ENCODE results near the gene EWSR1.

Gene EWSR1

DNA sequence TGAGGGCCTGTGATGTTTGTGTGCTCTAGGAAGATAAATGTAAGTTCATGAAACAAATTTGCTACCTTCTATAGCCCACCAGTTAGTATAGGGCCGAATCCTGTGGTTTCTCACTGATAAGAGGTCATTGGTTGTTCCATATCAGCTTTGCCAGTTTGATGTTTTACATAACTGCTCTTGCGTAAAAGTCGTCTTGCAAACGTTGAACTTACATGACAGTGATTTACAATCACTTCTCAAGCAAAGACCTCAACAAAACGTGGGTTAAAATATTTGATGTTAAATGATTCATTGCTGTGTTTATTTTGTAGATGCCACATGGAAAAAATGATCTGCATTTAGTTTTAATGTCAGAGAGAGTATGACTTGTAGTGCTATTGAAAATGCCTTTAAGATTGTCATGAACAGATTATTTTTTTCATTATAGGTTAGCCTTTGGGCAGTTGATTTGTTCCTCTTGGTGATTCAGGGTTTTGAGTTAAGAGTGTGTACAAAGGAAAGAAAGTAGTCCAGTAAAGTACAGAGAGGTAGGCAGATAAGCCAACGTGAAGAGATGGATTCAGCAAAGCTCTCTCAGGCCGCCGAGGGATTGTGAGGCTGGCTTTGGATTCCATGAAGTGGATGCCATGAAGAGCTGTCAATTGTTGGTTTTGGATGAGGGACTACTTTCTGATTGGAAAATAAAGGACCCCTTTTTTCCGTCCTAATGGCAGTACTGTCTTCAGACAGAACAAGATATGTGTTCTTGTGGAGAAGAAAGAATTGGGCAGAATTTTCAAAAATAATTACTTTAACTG is 2.6 kb downstream of the EWSR1 start:
- Mint-ChIP-seq H3K4me1 (peaks cover 75% of the 10 kb centered on the region), H3K36me3 (ENCODE audit: low read depth) (peaks cover 81% of the 10 kb centered on the region)

DNA sequence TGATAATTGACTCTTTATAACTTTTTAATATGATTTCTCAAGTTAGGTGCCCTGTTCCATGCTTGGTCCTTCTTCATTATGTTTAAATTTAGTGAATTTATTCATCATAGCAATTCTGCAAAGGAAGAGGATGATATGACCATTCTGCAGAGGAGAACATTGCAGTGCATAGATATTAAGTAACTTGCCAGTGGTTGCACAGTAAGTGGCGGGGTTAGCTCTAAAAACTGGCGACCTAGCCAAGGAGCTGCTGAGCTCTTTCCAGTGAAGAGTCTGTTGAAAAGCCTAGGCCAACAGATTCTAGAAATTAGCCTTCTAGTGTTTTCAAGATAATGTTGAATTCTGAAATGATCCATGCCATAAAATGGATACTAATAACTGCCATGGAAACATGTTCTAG is 4.6 kb downstream of the EWSR1 start:
- peak overlapping the region; percentile 79 for H3K27ac Mint-ChIP-seq

More for the DNA sequence above, 2.6 kb downstream of the EWSR1 start:
- DNase-seq (no peak), ATAC-seq (peak; percentile 22)
- peaks cover 3% of the 10 kb centered on the region for H3K27me3 Mint-ChIP-seq
- H3K4me3 Mint-ChIP-seq: peak overlapping the region; percentile 100
- H3K9me3 Mint-ChIP-seq: no peaks in the 10 kb centered on the region
- H3K27ac Mint-ChIP-seq: peak overlapping the region; percentile 100

DNA sequence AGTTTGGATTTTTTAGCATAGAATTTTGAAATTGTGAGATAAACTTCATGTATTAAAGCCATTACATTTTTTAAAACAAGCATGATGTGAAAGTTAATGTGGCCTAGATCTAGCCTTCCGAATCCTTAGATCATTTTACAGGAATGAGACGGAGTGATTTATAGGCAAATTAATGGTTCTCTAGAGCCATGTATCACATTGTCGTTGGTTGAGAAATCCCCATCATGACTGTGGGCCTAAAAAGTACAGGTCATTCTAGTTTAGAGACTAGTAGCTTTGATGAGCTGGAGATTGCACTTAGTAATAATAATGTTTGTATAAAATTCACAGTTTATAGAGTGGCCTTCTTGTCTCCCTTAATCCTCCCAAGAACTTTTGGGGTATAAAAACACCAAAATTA is 7.1 kb downstream of the EWSR1 start:
- H3K4me1 Mint-ChIP-seq: peaks cover 75% of the 10 kb centered on the region
- no peak for ATAC-seq
- no peaks in the 10 kb centered on the region for H3K9me3 Mint-ChIP-seq
- DNase-seq: no peak
- peak overlapping the region; percentile 49 for H3K27ac Mint-ChIP-seq
- H3K36me3 Mint-ChIP-seq (ENCODE audit: low read depth): peaks cover 91% of the 10 kb centered on the region
- no peak overlapping the region for H3K4me3 Mint-ChIP-seq
- no peaks in the 10 kb centered on the region for H3K27me3 Mint-ChIP-seq

More for the DNA sequence above, 4.6 kb downstream of the EWSR1 start:
- no peak for DNase-seq
- no peak for ATAC-seq
- peak overlapping the region; percentile 38 for H3K4me3 Mint-ChIP-seq
- no peaks in the 10 kb centered on the region for H3K9me3 Mint-ChIP-seq
- peaks cover 3% of the 10 kb centered on the region for H3K27me3 Mint-ChIP-seq
- peaks cover 82% of the 10 kb centered on the region for H3K4me1 Mint-ChIP-seq
- H3K36me3 Mint-ChIP-seq (ENCODE audit: low read depth): peaks cover 88% of the 10 kb centered on the region

DNA sequence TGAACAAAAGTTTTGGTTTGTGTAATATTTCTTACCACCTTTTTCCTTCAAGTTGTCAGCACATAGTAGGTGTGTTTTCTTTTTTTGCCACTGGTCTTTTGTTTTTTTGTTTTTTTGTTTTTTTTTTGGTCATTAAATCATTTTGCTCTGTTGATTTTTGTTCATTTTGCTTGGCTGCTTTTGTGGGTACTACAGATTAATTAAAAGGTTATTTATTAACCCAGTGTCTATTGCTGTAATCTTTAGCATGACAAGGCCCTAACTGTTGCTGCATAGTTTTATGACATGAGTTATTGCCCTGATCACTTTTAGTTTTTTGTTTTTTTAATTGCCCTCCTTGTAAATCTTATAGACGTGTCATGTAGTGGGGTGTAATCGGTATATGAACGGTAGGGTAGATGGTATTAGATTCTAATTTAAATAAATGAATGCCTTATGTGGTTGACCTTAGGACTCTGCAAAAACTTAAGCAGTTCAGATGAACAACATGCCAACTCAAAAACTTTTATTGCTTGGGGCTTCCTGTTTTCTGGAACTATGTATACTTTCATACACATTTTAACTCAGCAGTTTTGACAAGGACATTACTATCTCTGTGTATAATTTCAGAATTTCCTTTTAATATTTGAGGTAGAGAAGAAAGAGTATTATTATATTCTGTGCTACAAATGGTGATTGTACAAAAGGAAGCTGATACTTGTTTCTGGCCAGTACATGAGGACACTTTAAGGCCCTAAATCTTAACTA is 7.9 kb downstream of the EWSR1 start:
- H3K27me3 Mint-ChIP-seq: no peaks in the 10 kb centered on the region
- no peak for ATAC-seq
- no peaks in the 10 kb centered on the region for H3K9me3 Mint-ChIP-seq
- H3K36me3 Mint-ChIP-seq (ENCODE audit: low read depth): peaks cover 90% of the 10 kb centered on the region
- H3K27ac Mint-ChIP-seq: peak overlapping the region; percentile 16
- no peak overlapping the region for H3K4me3 Mint-ChIP-seq
- DNase-seq: no peak
- H3K4me1 Mint-ChIP-seq: peaks cover 67% of the 10 kb centered on the region

DNA sequence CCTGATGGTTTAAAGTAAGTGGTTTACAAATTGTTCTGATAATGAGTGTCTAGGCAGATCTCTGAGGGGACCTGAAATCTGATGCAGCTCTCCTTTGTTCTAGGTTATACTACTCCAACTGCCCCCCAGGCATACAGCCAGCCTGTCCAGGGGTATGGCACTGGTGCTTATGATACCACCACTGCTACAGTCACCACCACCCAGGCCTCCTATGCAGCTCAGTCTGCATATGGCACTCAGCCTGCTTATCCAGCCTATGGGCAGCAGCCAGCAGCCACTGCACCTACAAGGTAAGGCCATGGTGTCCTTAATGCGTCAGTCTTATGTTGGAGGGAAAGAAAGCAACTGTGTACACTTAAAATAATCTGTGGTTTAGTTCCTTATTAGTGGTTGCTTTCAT is 9.9 kb downstream of the EWSR1 start:
- Mint-ChIP-seq H3K4me3 (no peak overlapping the region), H3K36me3 (ENCODE audit: low read depth) (peaks cover 87% of the 10 kb centered on the region), H3K9me3 (no peaks in the 10 kb centered on the region), H3K4me1 (peaks cover 48% of the 10 kb centered on the region), H3K27ac (no peak overlapping the region), H3K27me3 (no peaks in the 10 kb centered on the region)
- ATAC-seq: no peak
- DNase-seq: no peak

DNA sequence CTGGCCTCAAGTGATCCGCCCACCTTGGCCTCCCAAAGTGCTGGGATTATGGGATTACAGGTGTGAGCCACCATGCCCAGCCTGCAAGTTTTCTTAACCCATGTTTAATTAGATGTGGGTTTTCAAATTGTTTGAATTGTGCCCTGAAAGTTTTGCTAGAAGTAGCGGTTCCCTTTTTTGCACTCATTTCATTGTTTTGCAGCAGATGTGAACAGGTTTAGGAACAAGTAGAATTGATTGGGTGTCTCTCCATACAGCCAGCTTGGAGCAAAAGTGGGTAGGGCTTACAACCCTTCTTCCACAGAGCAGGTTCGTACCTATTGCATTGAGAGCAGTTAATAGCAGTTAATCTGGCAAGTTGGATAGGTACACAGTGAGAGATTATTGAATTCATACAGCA is 16.1 kb downstream of the EWSR1 start:
- no peak overlapping the region for H3K27ac Mint-ChIP-seq
- no peak overlapping the region for H3K4me3 Mint-ChIP-seq
- peaks cover 81% of the 10 kb centered on the region for H3K36me3 Mint-ChIP-seq (ENCODE audit: low read depth)
- H3K9me3 Mint-ChIP-seq: no peaks in the 10 kb centered on the region
- peaks cover 4% of the 10 kb centered on the region for H3K4me1 Mint-ChIP-seq
- DNase-seq (no peak), ATAC-seq (no peak)
- H3K27me3 Mint-ChIP-seq: no peaks in the 10 kb centered on the region

DNA sequence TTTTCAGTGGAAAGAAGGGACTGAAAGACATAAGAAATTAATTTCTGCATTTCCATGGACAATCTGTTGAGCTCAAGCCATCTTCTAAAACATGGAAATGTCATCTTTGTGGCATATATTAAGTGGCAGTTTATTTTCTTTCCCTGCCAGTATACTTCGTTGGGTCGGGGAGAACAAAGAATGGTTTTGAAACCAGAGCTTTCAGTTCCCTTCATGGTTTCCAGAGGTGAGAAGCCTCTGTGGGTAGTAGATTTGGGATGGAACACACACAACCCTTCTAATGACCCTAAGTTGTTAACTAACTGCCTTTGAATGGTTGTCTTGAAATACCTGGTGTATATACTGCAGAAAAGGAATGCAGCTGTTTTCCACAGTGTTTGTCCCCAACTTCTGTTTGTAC is 20.8 kb downstream of the EWSR1 start:
- DNase-seq (no peak), ATAC-seq (no peak)
- Mint-ChIP-seq H3K27ac (no peak overlapping the region), H3K9me3 (no peaks in the 10 kb centered on the region), H3K27me3 (no peaks in the 10 kb centered on the region), H3K36me3 (ENCODE audit: low read depth) (peaks cover 83% of the 10 kb centered on the region), H3K4me1 (peaks cover 4% of the 10 kb centered on the region), H3K4me3 (no peak overlapping the region)

DNA sequence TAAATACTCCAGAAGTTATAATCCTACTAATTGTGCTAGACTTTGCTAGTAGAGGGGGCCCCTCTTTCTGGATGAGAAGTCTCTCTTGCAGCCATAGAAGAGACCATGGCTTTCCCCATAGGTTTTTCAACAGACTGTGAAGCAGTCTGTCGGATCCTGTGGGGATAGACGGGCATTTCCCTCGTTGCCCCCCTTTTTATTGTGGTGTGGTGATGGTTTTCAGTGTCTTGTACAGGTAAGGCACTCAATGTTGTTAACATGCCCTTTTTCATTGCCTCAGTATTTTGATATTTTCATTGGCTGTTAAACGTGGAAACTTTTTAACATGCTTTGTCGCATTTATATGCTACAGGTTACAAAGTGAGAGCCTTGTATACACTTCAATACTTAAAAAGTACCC is 22.0 kb downstream of the EWSR1 start:
- H3K4me3 Mint-ChIP-seq: no peak overlapping the region
- no peaks in the 10 kb centered on the region for H3K9me3 Mint-ChIP-seq
- no peak overlapping the region for H3K27ac Mint-ChIP-seq
- H3K27me3 Mint-ChIP-seq: no peaks in the 10 kb centered on the region
- ATAC-seq: no peak
- no peak for DNase-seq
- peaks cover 85% of the 10 kb centered on the region for H3K36me3 Mint-ChIP-seq (ENCODE audit: low read depth)
- peaks cover 4% of the 10 kb centered on the region for H3K4me1 Mint-ChIP-seq

DNA sequence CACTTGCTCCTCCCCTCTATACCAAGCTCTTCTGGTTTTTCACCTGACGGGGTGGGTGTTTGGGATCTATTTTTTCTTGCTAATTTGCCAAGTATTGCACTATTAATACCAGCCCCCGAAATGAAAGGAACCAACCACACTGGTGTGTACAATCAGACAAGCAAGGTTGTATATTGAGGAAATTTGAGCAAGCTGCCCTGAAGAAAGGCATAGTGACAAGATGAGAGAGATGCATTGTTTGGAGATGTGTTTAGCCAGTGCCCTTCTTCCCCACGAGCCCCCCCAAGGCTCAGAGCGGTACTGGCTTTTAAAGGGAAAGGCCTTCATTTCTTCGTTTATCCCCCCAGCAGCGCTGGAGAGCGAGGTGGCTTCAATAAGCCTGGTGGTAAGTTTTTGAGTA is 23.1 kb downstream of the EWSR1 start:
- ATAC-seq (no peak), DNase-seq (no peak)
- Mint-ChIP-seq H3K4me1 (peaks cover 4% of the 10 kb centered on the region), H3K36me3 (ENCODE audit: low read depth) (peaks cover 85% of the 10 kb centered on the region), H3K27me3 (no peaks in the 10 kb centered on the region), H3K4me3 (no peak overlapping the region), H3K27ac (no peak overlapping the region), H3K9me3 (no peaks in the 10 kb centered on the region)

DNA sequence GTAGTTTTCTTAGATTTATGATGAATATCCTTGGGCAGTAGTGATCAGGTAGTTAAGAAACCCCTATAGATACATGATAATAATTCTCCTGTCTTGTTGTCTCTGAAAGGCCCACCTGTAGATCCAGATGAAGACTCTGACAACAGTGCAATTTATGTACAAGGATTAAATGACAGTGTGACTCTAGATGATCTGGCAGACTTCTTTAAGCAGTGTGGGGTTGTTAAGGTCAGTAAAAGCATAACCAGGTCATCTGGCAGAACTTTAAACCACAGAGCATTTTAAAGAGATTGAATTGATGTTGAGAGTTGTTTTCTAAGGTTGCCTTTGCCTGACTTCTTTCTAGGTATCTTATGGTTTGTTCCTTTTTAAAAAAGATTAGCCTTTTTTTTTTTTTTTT is 24.3 kb downstream of the EWSR1 start:
- no peak for ATAC-seq
- H3K9me3 Mint-ChIP-seq: no peaks in the 10 kb centered on the region
- H3K36me3 Mint-ChIP-seq (ENCODE audit: low read depth): peaks cover 85% of the 10 kb centered on the region
- H3K4me3 Mint-ChIP-seq: no peak overlapping the region
- no peaks in the 10 kb centered on the region for H3K27me3 Mint-ChIP-seq
- H3K4me1 Mint-ChIP-seq: peaks cover under 1% of the 10 kb centered on the region
- peak overlapping the region; percentile 18 for H3K27ac Mint-ChIP-seq
- no peak for DNase-seq

DNA sequence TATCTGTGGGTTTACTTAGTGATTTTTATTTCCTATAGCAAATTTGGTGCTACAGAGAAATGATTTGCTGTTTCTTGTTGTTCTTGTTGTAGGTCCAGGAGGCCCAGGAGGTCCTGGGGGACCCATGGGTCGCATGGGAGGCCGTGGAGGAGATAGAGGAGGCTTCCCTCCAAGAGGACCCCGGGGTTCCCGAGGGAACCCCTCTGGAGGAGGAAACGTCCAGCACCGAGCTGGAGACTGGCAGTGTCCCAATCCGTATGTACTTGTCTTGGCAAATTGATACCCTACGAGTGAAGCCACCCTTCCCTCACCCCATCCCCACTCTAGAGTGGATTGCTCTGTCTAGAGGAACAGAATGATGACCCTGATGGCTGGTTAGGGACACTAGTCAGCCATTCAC is 30.6 kb downstream of the EWSR1 start:
- H3K9me3 Mint-ChIP-seq: no peaks in the 10 kb centered on the region
- no peak overlapping the region for H3K4me3 Mint-ChIP-seq
- H3K36me3 Mint-ChIP-seq (ENCODE audit: low read depth): peaks cover 66% of the 10 kb centered on the region
- ATAC-seq: no peak
- no peaks in the 10 kb centered on the region for H3K27me3 Mint-ChIP-seq
- H3K4me1 Mint-ChIP-seq: no peaks in the 10 kb centered on the region
- no peak overlapping the region for H3K27ac Mint-ChIP-seq
- no peak for DNase-seq

DNA sequence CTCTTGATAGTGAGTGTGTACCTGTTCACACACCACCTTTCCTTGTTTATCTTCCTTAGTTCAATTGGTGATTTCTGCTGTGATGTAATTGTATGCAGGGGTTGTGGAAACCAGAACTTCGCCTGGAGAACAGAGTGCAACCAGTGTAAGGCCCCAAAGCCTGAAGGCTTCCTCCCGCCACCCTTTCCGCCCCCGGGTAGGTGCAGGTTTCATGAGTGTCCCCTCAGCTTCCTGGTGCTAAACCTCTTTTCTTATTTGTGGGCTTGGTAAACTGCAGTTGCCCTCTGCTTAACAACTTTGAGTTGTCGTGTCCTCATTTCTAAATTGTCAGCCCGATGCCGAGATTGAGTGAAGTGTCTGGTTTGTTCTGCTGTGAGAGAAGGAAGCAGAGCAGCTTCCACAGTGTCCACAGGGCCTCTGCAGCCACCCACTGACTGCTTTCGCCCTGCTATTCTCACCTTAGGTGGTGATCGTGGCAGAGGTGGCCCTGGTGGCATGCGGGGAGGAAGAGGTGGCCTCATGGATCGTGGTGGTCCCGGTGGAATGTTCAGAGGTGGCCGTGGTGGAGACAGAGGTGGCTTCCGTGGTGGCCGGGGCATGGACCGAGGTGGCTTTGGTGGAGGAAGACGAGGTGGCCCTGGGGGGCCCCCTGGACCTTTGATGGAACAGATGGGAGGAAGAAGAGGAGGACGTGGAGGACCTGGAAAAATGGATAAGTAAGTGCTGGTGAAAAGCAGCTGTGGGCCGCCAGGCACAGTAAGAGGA is 31.2 kb downstream of the EWSR1 start:
- Mint-ChIP-seq H3K4me1 (no peaks in the 10 kb centered on the region), H3K4me3 (no peak overlapping the region), H3K9me3 (no peaks in the 10 kb centered on the region), H3K27me3 (peaks cover 2% of the 10 kb centered on the region), H3K27ac (no peak overlapping the region), H3K36me3 (ENCODE audit: low read depth) (peaks cover 60% of the 10 kb centered on the region)
- no peak for ATAC-seq
- DNase-seq: no peak

DNA sequence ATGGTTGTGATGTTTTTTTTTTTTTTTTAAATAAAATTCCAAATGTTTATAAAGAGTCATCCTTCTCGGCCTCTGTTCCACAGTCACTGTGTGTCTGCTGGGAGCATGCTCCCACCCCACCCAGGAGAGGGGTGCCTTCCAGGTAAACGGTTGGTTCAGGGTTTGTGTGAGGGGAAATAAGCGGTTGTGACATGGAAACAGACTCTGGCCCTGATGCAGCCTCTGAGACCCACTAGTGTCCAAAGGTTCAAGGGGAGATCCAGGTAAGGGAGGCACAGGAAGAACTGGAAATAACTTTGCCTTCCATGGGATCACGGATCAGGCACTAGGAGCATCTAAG is 32.4 kb downstream of the EWSR1 start:
- no peak for ATAC-seq
- Mint-ChIP-seq H3K27ac (no peak overlapping the region), H3K4me1 (no peaks in the 10 kb centered on the region)

DNA sequence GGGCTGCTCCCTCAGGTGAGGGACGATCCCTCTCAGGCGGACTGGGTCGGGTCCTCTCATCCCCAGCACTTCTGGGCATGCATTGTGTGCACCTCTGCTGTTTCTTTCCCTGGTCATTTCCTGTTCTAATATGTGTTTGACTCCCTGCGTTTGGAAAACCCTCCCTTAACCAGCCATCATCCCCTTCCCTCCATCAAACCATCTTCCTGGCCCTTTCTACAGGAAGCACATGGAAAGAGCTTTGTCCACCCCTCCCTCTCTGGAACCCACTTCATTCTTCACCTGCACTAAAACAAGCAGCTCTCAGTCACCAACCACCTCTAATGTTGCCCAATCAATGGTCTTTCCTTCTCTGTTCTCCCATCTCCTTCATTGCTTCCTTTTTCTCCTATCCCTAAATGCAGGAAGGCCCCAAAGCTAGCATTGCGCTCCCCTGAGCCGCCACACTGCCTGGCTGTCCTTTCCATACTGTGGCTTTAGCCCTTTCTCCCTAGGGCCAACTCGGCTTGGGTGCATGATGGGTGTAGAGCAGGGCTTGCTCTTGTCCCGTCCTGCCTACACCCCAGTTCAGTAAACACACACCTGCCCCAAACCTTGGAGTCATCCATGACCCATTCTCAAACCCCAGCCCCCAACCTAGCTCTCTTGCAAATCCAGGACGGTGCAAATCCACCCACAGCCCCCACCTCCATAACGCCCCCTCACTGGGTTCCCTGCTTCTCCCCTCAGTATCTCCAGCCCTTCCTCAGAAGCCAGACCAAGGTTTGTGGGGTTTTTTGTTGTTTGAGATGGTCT is 32.9 kb downstream of the EWSR1 start:
- Mint-ChIP-seq H3K27me3 (peaks cover 14% of the 10 kb centered on the region), H3K27ac (peak overlapping the region; percentile 67), H3K9me3 (no peaks in the 10 kb centered on the region), H3K4me3 (no peak overlapping the region), H3K36me3 (ENCODE audit: low read depth) (peaks cover 45% of the 10 kb centered on the region), H3K4me1 (peaks cover 2% of the 10 kb centered on the region)
- ATAC-seq (no peak), DNase-seq (no peak)

More for the DNA sequence above, 32.4 kb downstream of the EWSR1 start:
- Mint-ChIP-seq H3K36me3 (ENCODE audit: low read depth) (peaks cover 51% of the 10 kb centered on the region), H3K27me3 (peaks cover 10% of the 10 kb centered on the region), H3K9me3 (no peaks in the 10 kb centered on the region), H3K4me3 (no peak overlapping the region)
- no peak for DNase-seq

All from activated naive CD8-positive, alpha-beta T cell treated with anti-CD3 and anti-CD28 coated beads, Interleukin-2, amount 50 U/mL, for 24 hours (primary cell).